Endothelial cell of umbilical vein (primary cell): ENCODE results near the gene GSTCD. TPM values are rescaled to one million over a fixed set of nuclear protein-coding genes. Genes with fewer than 3 reads are reported as not detected.

Source experiments
- BruUV-seq: library from RNA; stranded (reverse); fragments of 400-500 nt; replicated peaks from 2 replicates; lab custom pipeline; 2021; lab: Mats Ljungman, UMichigan
- CTCF ChIA-PET: fragments of 300-600, 350-600 bp; sonication (Branson Sonifier 250); formaldehyde crosslinking; loops from one replicate; lab custom pipeline; 2021; ENCODE audit warnings: antibody characterized with exemption, inconsistent platforms; lab: Charles Lee
- POLR2A ChIA-PET: fragments of 300-600, 350-600 bp; sonication (Branson Sonifier 250); formaldehyde crosslinking; loops from one replicate; lab custom pipeline; 2021; ENCODE audit warnings: antibody characterized with exemption, inconsistent platforms; lab: Charles Lee
- DNase-seq: peaks from one replicate; pipeline ENCODE4 v3.0.0-alpha.2; 2011; ENCODE audit warnings: low read depth, low spot score
- FAIRE-seq: peaks from 2 replicates; lab custom pipeline; 2011; peaks lifted over from hg19 to GRCh38; lab: Jason Lieb, UNC
- H2AFZ ChIP-seq: 2 replicates; pipeline ENCODE4 v1.6.0; 2012; ENCODE audit warnings: low read depth, low read length, control low read depth, inconsistent platforms
- H3K27ac ChIP-seq: 2 replicates; pipeline ENCODE4 v1.5.1; 2011; ENCODE audit warnings: low read depth, mild to moderate bottlenecking, control low read depth, low read length, moderate library complexity; ENCODE audit not compliant: insufficient read depth
- H3K27me3 ChIP-seq, 2 experiments: 2 replicates each; pipeline versions ENCODE4 v1.6.0 to v1.6.1; 2011; ENCODE audit warnings: low read length in 2 of 2, mixed read lengths in 1 of 2; ENCODE audit not compliant: control insufficient read depth in 2 of 2, insufficient read depth in 2 of 2
- H3K36me3 ChIP-seq, 2 experiments: 2 replicates in 1 of 2; 3 replicates in 1 of 2; pipeline ENCODE4 v1.5.1; 2011; ENCODE audit warnings: low read length in 2 of 2, mild to moderate bottlenecking in 1 of 2, moderate library complexity in 1 of 2; ENCODE audit not compliant: control insufficient read depth in 2 of 2, insufficient read depth in 2 of 2; ENCODE audit errors: extremely low read depth in 1 of 2
- H3K4me1 ChIP-seq: 3 replicates; pipeline ENCODE4 v1.5.1; 2011; ENCODE audit warnings: mild to moderate bottlenecking, low read length; ENCODE audit not compliant: control insufficient read depth, insufficient read depth; ENCODE audit errors: extremely low read depth
- H3K4me2 ChIP-seq: 2 replicates; pipeline ENCODE4 v1.6.1; 2011; ENCODE audit warnings: low read length, control low read depth, mixed read lengths; ENCODE audit not compliant: insufficient read depth
- H3K4me3 ChIP-seq, 3 experiments: fragments of 200-600 bp in 1 of 3; sonication (generic), shearing (Covaris generic) in 1 of 3; replicated peaks in 1 of 3; 2 replicates each; pipeline ENCODE4 v1.5.1; 2011 to 2016; ENCODE audit warnings: control low read depth in 3 of 3, low read length in 3 of 3, mild to moderate bottlenecking in 2 of 3, inconsistent platforms in 1 of 3, low read depth in 1 of 3, moderate library complexity in 1 of 3; ENCODE audit not compliant: insufficient read depth in 1 of 3
- H3K79me2 ChIP-seq: 2 replicates; pipeline ENCODE4 v1.6.0; 2012; ENCODE audit warnings: low read length, inconsistent platforms; ENCODE audit not compliant: control insufficient read depth, insufficient read depth
- H3K9ac ChIP-seq: replicated peaks from 2 replicates; pipeline ENCODE3; 2011; ENCODE audit warnings: low read length, control low read depth; ENCODE audit not compliant: insufficient read depth; ENCODE audit errors: extremely low read depth
- H3K9me1 ChIP-seq: replicated peaks from 3 replicates; pipeline ENCODE4 v1.6.0; 2011; ENCODE audit warnings: mild to moderate bottlenecking, low read length; ENCODE audit not compliant: control insufficient read depth, insufficient read depth; ENCODE audit errors: extremely low read depth
- H3K9me3 ChIP-seq: replicated peaks from 2 replicates; pipeline ENCODE4 v1.5.1; 2012; ENCODE audit warnings: low read length, inconsistent platforms; ENCODE audit not compliant: control insufficient read depth, insufficient read depth
- H4K20me1 ChIP-seq: replicated peaks from 2 replicates; pipeline ENCODE3; 2011; ENCODE audit warnings: mild to moderate bottlenecking, low read length; ENCODE audit not compliant: control insufficient read depth, insufficient read depth; ENCODE audit errors: extremely low read depth
- CTCF ChIP-seq, 2 donors: IDR thresholded peaks; 1 replicate in 1 of 2; 2 replicates in 1 of 2; pipeline ENCODE4 v1.5.1; 2011; ENCODE audit warnings: low read length in 2 of 2, mild to moderate bottlenecking in 2 of 2, moderate library complexity in 2 of 2, control low read depth in 1 of 2, inconsistent platforms in 1 of 2, low read depth in 1 of 2; ENCODE audit not compliant: insufficient read depth in 1 of 2; ENCODE audit errors: extremely low read depth in 1 of 2
- EZH2 ChIP-seq: IDR thresholded peaks from 2 replicates; pipeline ENCODE4 v1.6.1; 2012; ENCODE audit warnings: borderline replicate concordance, low read depth, mild to moderate bottlenecking, moderate library complexity, low read length, inconsistent platforms; ENCODE audit not compliant: severe bottlenecking
- FOS ChIP-seq: IDR thresholded peaks from 2 replicates; pipeline ENCODE4 v1.6.1; 2011; ENCODE audit warnings: mild to moderate bottlenecking, low read length, moderate library complexity, borderline replicate concordance; ENCODE audit not compliant: insufficient read depth
- GATA2 ChIP-seq: IDR thresholded peaks from 2 replicates; pipeline ENCODE4 v1.7.0; 2011; ENCODE audit warnings: low read depth, mild to moderate bottlenecking, moderate library complexity, mixed read lengths, low read length; ENCODE audit not compliant: insufficient read length, insufficient read depth
- JUN ChIP-seq: IDR thresholded peaks from 2 replicates; pipeline ENCODE4 v1.6.1; 2011; ENCODE audit warnings: borderline replicate concordance, low read depth; ENCODE audit not compliant: insufficient read length, insufficient read depth
- MAX ChIP-seq: IDR thresholded peaks from 2 replicates; pipeline ENCODE4 v1.6.1; 2011; ENCODE audit not compliant: insufficient read depth, insufficient read length
- MYC ChIP-seq: IDR thresholded peaks from one replicate; pipeline ENCODE4 v1.6.1; 2011; ENCODE audit warnings: mild to moderate bottlenecking, low read depth, low read length
- POLR2A ChIP-seq: IDR thresholded peaks from 2 replicates; pipeline ENCODE4 v1.6.1; 2012; ENCODE audit warnings: low read depth, mild to moderate bottlenecking, control low read depth, low read length
- POLR2AphosphoS5 ChIP-seq: IDR thresholded peaks from 2 replicates; pipeline ENCODE4 v1.6.1; 2012; ENCODE audit warnings: low read depth, mild to moderate bottlenecking, control low read depth, low read length, moderate library complexity; ENCODE audit not compliant: insufficient read depth
- dilution Hi-C: fragments of 300-500 bp; cut with MboI; formaldehyde crosslinking; loops from one replicate; pipeline ENCODE4 v1.15.0; 2019; ENCODE audit warnings: low sequenced_read_pairs; ENCODE audit not compliant: extremely low pct_ligation_motif_present
- intact Hi-C: fragments of 100-400 bp; cut with micrococcal nuclease; formaldehyde crosslinking; loops from one replicate; pipeline ENCODE4 v1.10.0; 2022
- polyA plus RNA-seq, 4 experiments: library from polyadenylated mRNA; depleted of rRNA in 3 of 4; stranded (reverse) in 3 of 4; unstranded in 1 of 4; fragments of >200 nt; gene quantifications; 2 replicates each; pipeline versions ENCODE4 v1.2.1 to v1.2.3, GENCODE V29; 2011 to 2012; ENCODE audit warnings: missing spikeins in 1 of 4
- total RNA-seq: library from RNA; stranded (reverse); gene quantifications from 2 replicates; pipeline ENCODE4 v1.2.3, GENCODE V29; 2021

Gene GSTCD
- total and polyA plus RNA-seq, 2 donors (not counting 3 experiments of a cell fraction or from before 2014, with no cell fraction given) = 3.3 to 11.3 TPM

GRCh38 chr4:105671301-105671700 is 37.3 kb upstream of the GSTCD start:
- FAIRE-seq (no peak), DNase-seq (no peak)
- dilution Hi-C loops (no loop called here), intact Hi-C loops (no loop called here)
- Histone ChIP-seq H3K27me3 (peaks cover 0 to 2% of the 10 kb centered on the region in 2 experiments), H3K9me3 (no peaks in the 10 kb centered on the region), H3K4me1 (no peaks in the 10 kb centered on the region), H3K4me2 (no peak overlapping the region), H2AFZ (no peak overlapping the region), H4K20me1 (no peaks in the 10 kb centered on the region), H3K79me2 (no peaks in the 10 kb centered on the region), H3K9ac (no peak overlapping the region), H3K4me3 (no peak overlapping the region), H3K27ac (no peak overlapping the region), H3K9me1 (no peaks in the 10 kb centered on the region), H3K36me3 (no peaks in the 10 kb centered on the region)
- TF ChIP-seq MYC (no peak), MAX (no peak)
- CTCF ChIA-PET = no interaction called here
- POLR2A ChIA-PET = no interaction called here
- no TSS peak for BruUV-seq

- intact Hi-C loops (no loop called here), dilution Hi-C loops (no loop called here)
- FAIRE-seq (no peak), DNase-seq (no peak)
- Histone ChIP-seq H3K9me3 (no peaks in the 10 kb centered on the region), H3K4me2 (no peak overlapping the region), H3K79me2 (no peaks in the 10 kb centered on the region), H3K27me3 (peaks cover 0 to 2% of the 10 kb centered on the region in 2 experiments), H2AFZ (no peak overlapping the region), H3K4me3 (no peak overlapping the region), H4K20me1 (no peaks in the 10 kb centered on the region), H3K36me3 (no peaks in the 10 kb centered on the region), H3K9me1 (no peaks in the 10 kb centered on the region), H3K4me1 (no peaks in the 10 kb centered on the region), H3K9ac (no peak overlapping the region), H3K27ac (no peak overlapping the region)
- no TSS peak for BruUV-seq
- CTCF ChIA-PET = interaction anchor here (1.8 kb wide), 1 partner anchor 41 kb away, joined by 7 read pairs; no protein-coding TSS in a partner anchor
- TF ChIP-seq EZH2 = no peak
- no peak for TF ChIP-seq MYC
- TF ChIP-seq POLR2A = no peak
- no peak for TF ChIP-seq FOS
- TF ChIP-seq CTCF (IDR thresholded peaks at IDR 0.05; ENCODE audit: extremely low read depth in 1 of 2, insufficient read depth in 1 of 2, low read depth in 1 of 2, low read length in 2 of 2) = no peak
- no peak for TF ChIP-seq GATA2
- no peak for TF ChIP-seq POLR2AphosphoS5
- no peak for TF ChIP-seq JUN
- no peak for TF ChIP-seq MAX
- POLR2A ChIA-PET = no interaction called here
Observed at GRCh38 chr4:105674011-105674410, 34.6 kb upstream of the GSTCD start.
